ENCODE results near the gene SPTB.

DNA sequence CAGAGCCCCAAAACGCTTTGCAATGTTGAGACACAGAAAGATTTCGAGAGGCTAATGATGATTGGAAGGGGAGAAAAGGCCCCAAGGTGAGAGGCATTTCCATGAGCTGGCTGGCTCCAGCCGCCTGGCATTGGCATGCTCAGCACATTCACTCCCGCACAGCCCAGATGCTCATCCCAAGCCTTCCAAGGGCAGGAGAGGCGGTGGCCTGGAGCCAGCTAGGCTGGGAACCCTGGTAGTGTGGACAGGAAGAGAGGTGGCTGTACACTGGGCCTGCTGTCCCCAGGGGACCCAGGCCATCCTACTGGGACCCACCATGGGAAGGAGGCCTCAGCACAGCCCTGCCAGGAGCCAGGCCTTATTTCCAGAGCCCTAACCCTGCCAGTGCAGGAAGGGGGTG lies 72.2 kb downstream of the SPTB start:
- TF ChIP-seq, protein P1, sequence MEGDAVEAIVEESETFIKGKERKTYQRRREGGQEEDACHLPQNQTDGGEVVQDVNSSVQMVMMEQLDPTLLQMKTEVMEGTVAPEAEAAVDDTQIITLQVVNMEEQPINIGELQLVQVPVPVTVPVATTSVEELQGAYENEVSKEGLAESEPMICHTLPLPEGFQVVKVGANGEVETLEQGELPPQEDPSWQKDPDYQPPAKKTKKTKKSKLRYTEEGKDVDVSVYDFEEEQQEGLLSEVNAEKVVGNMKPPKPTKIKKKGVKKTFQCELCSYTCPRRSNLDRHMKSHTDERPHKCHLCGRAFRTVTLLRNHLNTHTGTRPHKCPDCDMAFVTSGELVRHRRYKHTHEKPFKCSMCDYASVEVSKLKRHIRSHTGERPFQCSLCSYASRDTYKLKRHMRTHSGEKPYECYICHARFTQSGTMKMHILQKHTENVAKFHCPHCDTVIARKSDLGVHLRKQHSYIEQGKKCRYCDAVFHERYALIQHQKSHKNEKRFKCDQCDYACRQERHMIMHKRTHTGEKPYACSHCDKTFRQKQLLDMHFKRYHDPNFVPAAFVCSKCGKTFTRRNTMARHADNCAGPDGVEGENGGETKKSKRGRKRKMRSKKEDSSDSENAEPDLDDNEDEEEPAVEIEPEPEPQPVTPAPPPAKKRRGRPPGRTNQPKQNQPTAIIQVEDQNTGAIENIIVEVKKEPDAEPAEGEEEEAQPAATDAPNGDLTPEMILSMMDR (IDR thresholded peaks at IDR 0.05; ENCODE audit: low read depth, low read length) = no peak
- no peak for TF ChIP-seq EZH2phosphoT487 (IDR thresholded peaks at IDR 0.05; ENCODE audit: low read depth)
